ELR (cell line): ENCODE results near the gene FBLIM1.
"Not testable (repeated sequence)": the region's sequence is repeated elsewhere in the genome, so short reads cannot be mapped to it uniquely, and the experiment has no call there.

Source experiments
- DNase-seq: peaks from one replicate; pipeline ENCODE4 v3.0.0-alpha.2; 2015; ENCODE audit warnings: low read depth

The FBLIM1 gene

GRCh38 chr1:15767941-15768340 lies 9.3 kb downstream of the FBLIM1 start:
- DNase-seq: no peak

DNA sequence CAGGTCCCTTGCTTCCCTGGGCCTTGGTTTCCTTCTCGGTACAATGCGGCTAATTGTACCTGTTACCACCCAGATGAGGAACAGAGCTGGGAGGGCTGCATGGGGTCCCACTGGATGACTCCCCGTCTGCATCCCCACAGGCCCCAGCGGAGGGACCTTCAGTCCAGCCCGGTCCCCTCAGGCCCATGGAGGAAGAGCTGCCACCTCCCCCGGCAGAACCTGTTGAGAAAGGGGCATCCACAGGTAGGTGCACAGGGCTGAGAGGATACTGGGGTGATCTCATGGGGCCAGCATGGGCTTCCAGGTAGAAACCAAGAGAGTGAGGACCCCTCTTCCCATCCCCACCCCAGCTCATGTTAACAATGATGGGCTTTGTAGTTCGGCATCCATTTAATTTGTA lies 9.8 kb downstream of the FBLIM1 start:
- no peak for DNase-seq

- DNase-seq: no peak
These were observed 11.8 kb downstream of the FBLIM1 start for GRCh38 chr1:15770313-15770962.

DNA sequence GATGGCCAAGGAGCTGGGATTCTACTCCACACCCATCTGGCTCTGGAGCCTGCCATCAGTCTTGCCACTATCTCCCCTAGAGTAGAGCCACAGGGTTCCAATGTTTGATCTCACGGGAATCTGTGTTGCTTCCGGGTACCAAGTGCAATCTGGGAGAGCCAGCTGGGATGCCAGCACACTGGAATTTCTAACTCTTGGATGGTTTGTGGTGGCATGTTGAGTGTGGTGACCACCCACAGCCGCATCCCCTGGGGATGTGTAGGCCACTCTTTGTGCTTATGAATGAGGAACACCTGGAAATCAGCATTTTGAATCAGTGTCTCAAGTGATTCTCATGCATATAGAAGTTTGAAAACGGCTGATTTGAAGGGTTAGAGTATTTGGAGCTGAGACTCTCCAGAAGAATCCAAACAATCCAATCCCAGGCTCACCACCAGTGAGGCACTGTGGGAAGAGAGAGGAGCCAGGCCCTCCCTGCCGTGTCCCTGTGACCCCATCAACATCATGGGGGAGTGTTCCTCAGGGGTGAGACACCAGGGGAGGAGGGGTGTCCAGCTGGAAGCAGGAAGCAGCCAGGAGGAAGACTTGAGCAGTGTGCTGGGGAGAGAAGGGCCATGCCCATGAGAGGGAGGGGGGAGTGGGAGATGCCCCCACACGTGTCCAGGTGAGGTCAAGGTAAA lies 13.4 kb downstream of the FBLIM1 start:
- DNase-seq: no peak

GRCh38 chr1:15775706-15776105 lies 17.1 kb downstream of the FBLIM1 start:
- no peak for DNase-seq

DNA sequence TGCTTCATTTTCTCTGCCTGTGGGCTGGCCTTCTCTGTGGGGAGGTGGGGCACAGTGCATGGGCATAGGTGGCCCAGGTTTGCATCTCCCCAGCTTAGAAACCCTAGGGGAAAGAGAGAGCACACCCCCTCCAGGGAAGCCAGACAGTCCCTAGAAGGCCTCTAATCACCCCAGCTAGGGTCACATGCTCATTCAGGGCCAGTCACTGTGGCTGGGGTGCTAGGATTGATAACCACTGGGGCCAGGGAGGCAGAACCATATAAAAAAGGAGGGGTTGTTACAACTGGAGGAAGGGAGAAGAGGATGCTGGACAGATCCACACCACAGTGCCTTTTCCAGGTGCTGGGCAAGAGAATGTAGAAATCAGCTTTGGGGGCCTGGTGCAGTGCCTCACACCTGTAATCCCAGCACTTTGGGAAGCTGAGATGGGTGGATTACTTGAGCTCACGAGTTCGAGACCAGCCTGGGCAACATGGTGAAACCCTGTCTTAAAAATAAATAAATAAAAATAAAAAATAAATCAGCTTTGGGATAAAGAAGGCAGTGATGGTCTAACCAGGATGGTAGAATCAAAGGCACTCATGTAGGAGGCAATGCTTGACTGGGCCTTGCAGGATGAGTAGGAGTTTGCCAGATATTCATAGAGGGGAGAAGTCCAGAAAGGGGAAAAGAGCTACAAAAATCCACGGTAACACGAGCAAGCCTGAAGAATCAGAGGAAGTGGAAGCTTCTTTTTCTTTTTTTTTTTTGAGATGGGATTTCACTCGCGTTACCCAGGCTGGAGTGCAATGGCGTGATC lies 19.5 kb downstream of the FBLIM1 start:
- no peak for DNase-seq

DNA sequence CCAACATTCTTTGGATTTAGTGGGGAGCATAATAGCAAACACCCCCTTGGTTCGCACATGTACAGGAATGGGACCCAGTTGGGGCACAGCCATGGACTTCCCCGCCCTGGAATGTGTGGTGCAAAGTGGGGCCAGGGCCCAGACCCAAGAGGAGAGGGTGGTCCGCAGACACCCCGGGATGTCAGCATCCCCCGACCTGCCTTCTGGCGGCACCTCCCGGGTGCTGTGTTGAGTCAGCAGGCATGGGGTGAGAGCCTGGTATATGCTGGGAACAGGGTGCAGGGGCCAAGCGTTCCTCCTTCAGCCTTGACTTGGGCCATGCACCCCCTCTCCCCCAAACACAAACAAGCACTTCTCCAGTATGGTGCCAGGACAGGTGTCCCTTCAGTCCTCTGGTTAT lies 27.1 kb downstream of the FBLIM1 start:
- no peak for DNase-seq

- DNase-seq: no peak
These were observed 28.0 kb downstream of the FBLIM1 start for GRCh38 chr1:15786581-15786980.

GRCh38 chr1:15788624-15789301 lies 30.2 kb downstream of the FBLIM1 start:
- peak; percentile 80 for DNase-seq

DNA sequence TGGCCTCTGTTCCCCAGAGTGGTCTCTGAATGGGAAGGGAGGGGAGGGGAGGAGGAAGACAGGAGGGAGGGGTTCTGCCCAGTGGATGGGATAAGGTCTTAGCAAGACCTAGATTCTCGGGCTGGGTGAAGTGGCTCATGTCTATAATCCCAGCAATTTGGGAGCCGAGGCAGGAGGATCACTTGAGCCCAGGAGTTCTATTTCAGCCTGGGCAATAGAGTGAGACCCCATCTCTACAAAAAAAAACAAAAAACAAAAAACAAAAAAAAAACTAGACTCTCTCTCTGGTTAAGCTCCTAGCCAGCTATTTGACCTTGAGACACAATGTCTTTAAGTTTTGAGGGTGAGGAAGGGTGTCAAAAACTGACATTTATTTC lies 37.5 kb downstream of the FBLIM1 start:
- DNase-seq: no peak

GRCh38 chr1:15797614-15798390 lies 39.2 kb downstream of the FBLIM1 start:
- peak; percentile 40 for DNase-seq

GRCh38 chr1:15799004-15799867 lies 40.6 kb downstream of the FBLIM1 start:
- DNase-seq: peak; percentile 99

DNA sequence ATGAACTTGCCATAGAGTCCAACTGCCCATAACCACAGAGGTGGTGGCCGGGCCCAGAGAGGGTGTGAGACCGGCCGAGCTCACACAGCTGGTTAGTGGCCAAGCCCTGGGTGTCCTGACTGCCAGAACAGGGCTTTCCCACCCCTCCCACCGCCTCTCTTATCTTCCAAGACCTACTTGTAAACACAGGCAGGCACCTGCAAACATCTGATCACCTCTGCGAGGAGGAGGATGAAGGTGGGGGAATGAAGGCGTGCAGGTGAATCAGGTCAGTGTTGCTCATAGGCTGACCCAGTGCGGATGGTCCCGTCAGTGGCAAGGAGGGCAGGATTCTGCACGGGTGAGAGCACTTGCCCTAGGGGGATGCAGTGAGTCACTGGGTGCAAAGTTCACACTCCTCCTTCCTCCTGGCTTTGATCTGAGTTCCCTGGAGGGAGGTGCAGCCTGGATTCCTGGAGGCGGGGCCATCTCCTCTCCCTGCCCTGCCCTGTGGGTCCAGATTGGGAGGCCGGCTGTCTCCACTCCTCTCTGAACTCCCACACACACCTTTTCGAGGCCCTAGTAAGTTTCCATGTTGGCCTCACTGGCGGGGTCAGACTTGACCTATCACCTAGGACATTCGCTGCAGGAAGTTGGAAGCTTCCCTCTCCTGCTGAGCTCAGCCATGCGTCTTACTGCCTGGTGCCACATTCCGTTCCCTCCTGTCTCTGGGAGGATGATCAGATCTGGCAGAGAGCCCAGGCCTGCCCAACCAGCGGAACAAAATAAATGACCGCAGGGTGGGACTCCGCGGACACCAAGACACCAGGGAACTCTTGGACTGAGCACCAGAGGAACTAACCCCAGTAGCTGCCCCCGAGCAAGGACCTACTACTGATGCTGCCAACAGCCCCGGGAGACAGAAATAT lies 41.6 kb downstream of the FBLIM1 start:
- DNase-seq: peak; percentile 94

- peak; percentile 41 for DNase-seq
These were observed 43.8 kb downstream of the FBLIM1 start for GRCh38 chr1:15802234-15802965.

DNA sequence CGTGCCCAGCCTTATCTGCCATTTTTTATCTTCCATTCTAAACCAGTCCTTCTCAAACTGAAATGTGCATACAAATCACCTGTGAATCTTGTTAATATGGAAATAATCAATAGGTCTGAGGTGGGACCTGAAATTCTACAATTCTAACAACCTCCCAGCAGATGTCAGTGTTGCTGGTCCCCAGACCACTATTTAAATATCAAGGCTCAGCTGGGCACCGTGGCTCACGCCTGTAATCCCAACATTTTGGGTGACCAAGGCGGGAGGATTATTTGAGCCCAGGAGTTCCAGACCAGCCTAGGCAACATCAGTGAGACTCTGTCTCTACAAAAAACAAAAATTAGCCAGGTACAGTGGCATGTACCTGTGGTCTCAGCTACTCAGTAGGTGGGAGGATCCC lies 44.8 kb downstream of the FBLIM1 start:
- DNase-seq: peak; percentile 57

- no peak for DNase-seq
These were observed 45.5 kb downstream of the FBLIM1 start for GRCh38 chr1:15804060-15804459.

GRCh38 chr1:15807121-15807520 lies 48.5 kb downstream of the FBLIM1 start:
- no peak for DNase-seq

GRCh38 chr1:15807549-15807948 lies 49.0 kb downstream of the FBLIM1 start, which contains the start of gene UQCRHL:
Gene UQCRHL, minus strand, starts transcription at chr1:15807649. Its CDS starts 0 bp downstream, at chr1:15807649.
- DNase-seq: not testable (repeated sequence)

GRCh38 chr1:15808955-15809354 lies 50.4 kb downstream of the FBLIM1 start:
- DNase-seq: no peak
